GM10266 (cell line): ENCODE data around the gene CIAO3.

Experiments
- DNase-seq: peaks from one replicate; pipeline ENCODE4 v3.0.0; 2012; ENCODE audit errors: extremely low spot score
- CTCF ChIP-seq: IDR thresholded peaks from 2 replicates; pipeline ENCODE4 v1.5.1; 2012; ENCODE audit warnings: mild to moderate bottlenecking, low read depth; ENCODE audit not compliant: control insufficient read depth, insufficient read depth; ENCODE audit errors: missing control alignments

Gene CIAO3

GRCh38 chr16:785563-786535 lies 45.1 kb upstream of the CIAO3 start:
- peak; percentile 85 for DNase-seq
- TF ChIP-seq CTCF, result peak; percentile 84

- TF ChIP-seq CTCF, result no peak
- DNase-seq, result no peak
These were observed 43.6 kb upstream of the CIAO3 start for GRCh38 chr16:784431-784830.

GRCh38 chr16:783404-784161 lies 42.8 kb upstream of the CIAO3 start:
- no peak for TF ChIP-seq CTCF
- DNase-seq, result no peak

GRCh38 chr16:782766-783403 lies 42.1 kb upstream of the CIAO3 start:
- TF ChIP-seq CTCF, result no peak
- no peak for DNase-seq

GRCh38 chr16:782258-782657 lies 41.5 kb upstream of the CIAO3 start:
- TF ChIP-seq CTCF, result no peak
- DNase-seq, result no peak

DNA sequence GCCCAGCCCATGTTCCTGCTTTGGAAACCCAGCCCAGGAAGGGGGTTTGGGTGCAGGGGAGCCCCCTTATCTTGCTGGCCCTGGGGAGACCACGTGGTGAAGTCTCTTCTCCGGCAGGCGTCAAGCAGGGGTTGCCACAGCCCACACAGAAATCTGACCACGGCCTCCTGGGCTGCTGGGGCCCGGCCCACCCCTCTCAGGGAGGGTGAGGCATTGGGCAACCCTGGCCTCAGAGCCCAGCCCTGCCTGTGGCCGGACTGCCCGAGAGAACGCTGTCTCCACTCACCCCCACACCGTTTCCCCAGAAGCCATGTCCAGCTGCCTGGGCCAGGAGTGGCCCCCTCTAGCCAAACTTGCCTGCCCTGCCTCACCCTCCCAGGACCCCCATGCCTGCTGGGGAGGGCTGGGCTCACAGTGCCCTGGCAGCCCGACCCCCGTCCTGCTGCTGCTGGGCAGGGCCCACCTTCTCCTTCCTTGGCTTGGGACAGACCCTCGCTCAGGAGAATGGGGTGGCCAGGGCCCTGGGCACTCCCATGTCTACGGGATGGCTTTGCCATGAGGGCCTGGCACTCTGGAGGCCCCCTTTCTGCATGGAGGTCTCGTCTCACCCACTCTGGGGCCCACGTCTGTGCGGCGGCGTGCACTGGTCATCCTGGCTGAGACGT lies 40.7 kb upstream of the CIAO3 start:
- no peak for DNase-seq
- no peak for TF ChIP-seq CTCF
